Testis (tissue), 3 donors: Measurements from ENCODE around the gene RPP25L. TPM values are rescaled to one million over a fixed set of nuclear protein-coding genes. Genes with fewer than 3 reads are reported as not detected.

Experiments
- DNase-seq: peaks from one replicate; pipeline ENCODE4 v3.0.0-alpha.2; 2019
- H3K27ac ChIP-seq, 2 donors: fragments of 200-600 bp; sonication (generic); one replicate each; pipeline ENCODE4 v1.5.1; 2019
- H3K27me3 ChIP-seq: fragments of 200-600 bp; sonication (generic); one replicate; pipeline ENCODE4 v1.5.1; 2019
- H3K36me3 ChIP-seq: fragments of 200-600 bp; sonication (generic); one replicate; pipeline ENCODE4 v1.5.1; 2017; ENCODE audit warnings: low read depth; ENCODE audit errors: missing control alignments
- H3K4me1 ChIP-seq: fragments of 200-600 bp; sonication (generic); one replicate; pipeline ENCODE4 v1.5.1; 2019
- H3K4me3 ChIP-seq, 2 donors: fragments of 200-600 bp; sonication (generic); one replicate each; pipeline ENCODE4 v1.5.1; 2017 to 2019
- H3K9me3 ChIP-seq: fragments of 200-600 bp; sonication (generic); one replicate; pipeline ENCODE4 v1.5.1; 2017
- CTCF ChIP-seq, 3 experiments: fragments of 450-650 bp in 2 of 3; fragments of 200-600 bp in 1 of 3; sonication (generic) in 1 of 3; IDR thresholded peaks; one replicate each; pipeline ENCODE4 v1.5.1; 2016 to 2019; ENCODE audit warnings: antibody characterized with exemption in 3 of 3, mild to moderate bottlenecking in 2 of 3, moderate library complexity in 1 of 3
- POLR2A ChIP-seq: fragments of 450-650 bp; IDR thresholded peaks from one replicate; pipeline ENCODE4 v1.6.1; 2017; ENCODE audit warnings: antibody characterized with exemption, mild to moderate bottlenecking, moderate library complexity
- WGBS, 2 donors: methylation state at CpG; one replicate each; pipeline ENCODE4 v1.1.5; 2018; 5-methylcytosine and 5-hydroxymethylcytosine counted together
- intact Hi-C: fragments of 100-400 bp; cut with DNase I; formaldehyde crosslinking; loops from one replicate; pipeline ENCODE4 v1.15.1; 2023; ENCODE audit warnings: low total_unique reads
- polyA plus RNA-seq: library from polyadenylated mRNA; stranded (reverse); fragments of 350-450 nt; fragmentation: Illumina TruSeq; extraction: RNeasy Lipid Tissue Mini Kit (QIAGEN cat#74804); gene quantifications from one replicate; pipeline ENCODE4 v1.2.3, GENCODE V29; 2014; ENCODE audit warnings: low read depth, low replicate concordance; ENCODE audit not compliant: insufficient read depth
- total RNA-seq, 2 donors: library from RNA; depleted of rRNA; stranded (reverse); fragments of >200 nt; gene quantifications; one replicate each; pipeline ENCODE4 v1.2.3, GENCODE V29; 2016

The RPP25L gene
- total and polyA plus RNA-seq, 3 donors from 2014 or later: 23.5 to 26.8 (median 25.1) TPM

- TF ChIP-seq CTCF (IDR thresholded peaks at IDR 0.05) (no peak), POLR2A (no peak)
- Histone ChIP-seq H3K9me3 (no peaks in the 10 kb centered on the region), H3K36me3 (no peaks in the 10 kb centered on the region), H3K27me3 (no peaks in the 10 kb centered on the region), H3K4me3 (peak overlapping the region in 1 of 2 donors; percentile 46), H3K4me1 (peaks cover 9% of the 10 kb centered on the region), H3K27ac (no peak overlapping the region)
- WGBS, 2 donors: 0 to 5% methylated on average over 17 to 36 of the region's 62 CpGs
- no peak for DNase-seq
- intact Hi-C loops: no loop called here
Observed at GRCh38 chr9:34577400-34578240, 34.3 kb downstream of the RPP25L start.

GRCh38 chr9:34576597-34577399 lies 35.1 kb downstream of the RPP25L start:
- Histone ChIP-seq H3K4me3 (no peak overlapping the region), H3K4me1 (peaks cover 9% of the 10 kb centered on the region), H3K9me3 (no peaks in the 10 kb centered on the region), H3K27ac (no peak overlapping the region), H3K36me3 (no peaks in the 10 kb centered on the region), H3K27me3 (no peaks in the 10 kb centered on the region)
- peak; percentile 79 for DNase-seq
- WGBS, 2 donors: 47 to 56% methylated on average over 8 to 14 of the region's 14 CpGs
- no peak for TF ChIP-seq POLR2A
- no peak for TF ChIP-seq CTCF (IDR thresholded peaks at IDR 0.05)
- intact Hi-C loops: no loop called here

GRCh38 chr9:34575862-34576596 lies 35.9 kb downstream of the RPP25L start:
- 72 to 84% methylated on average over 17 to 21 of the region's 21 CpGs for WGBS, 2 donors
- H3K4me3 ChIP-seq: no peak overlapping the region
- H3K36me3 ChIP-seq: no peaks in the 10 kb centered on the region
- H3K4me1 ChIP-seq: peaks cover 9% of the 10 kb centered on the region
- no peaks in the 10 kb centered on the region for H3K9me3 ChIP-seq
- H3K27me3 ChIP-seq: no peaks in the 10 kb centered on the region
- DNase-seq: no peak
- H3K27ac ChIP-seq: no peak overlapping the region
- TF ChIP-seq CTCF (IDR thresholded peaks at IDR 0.05) (no peak), POLR2A (no peak)
- intact Hi-C loops: no loop called here

- H3K27ac ChIP-seq: no peak overlapping the region
- TF ChIP-seq POLR2A (no peak), CTCF (IDR thresholded peaks at IDR 0.05) (no peak)
- no peak for DNase-seq
- WGBS, 2 donors: 77 to 80% methylated on average over 8 of the region's 8 CpGs
- H3K36me3 ChIP-seq: no peaks in the 10 kb centered on the region
- intact Hi-C loops: no loop called here
- no peaks in the 10 kb centered on the region for H3K27me3 ChIP-seq
- peaks cover 9% of the 10 kb centered on the region for H3K4me1 ChIP-seq
- H3K4me3 ChIP-seq: no peak overlapping the region
- no peaks in the 10 kb centered on the region for H3K9me3 ChIP-seq
Observed at GRCh38 chr9:34575241-34575640, 36.7 kb downstream of the RPP25L start.
